Psoas muscle (tissue), 8 donors: ENCODE data around the gene TLE7. TPM values are rescaled to one million over a fixed set of nuclear protein-coding genes. Genes with fewer than 3 reads are reported as not detected.

Experiments used
- ATAC-seq, 4 donors: fragments of 200-7000 bp; cut with Tn5 transposase; one replicate each; pipeline ENCODE4 v1.9.1; 2020; ENCODE audit warnings: moderate library complexity in 3 of 4, mild to moderate bottlenecking in 2 of 4
- DNase-seq, 2 donors: peaks; one replicate each; pipeline ENCODE4 v3.0.0-alpha.2; 2020
- H3K27ac ChIP-seq: fragments of 200-600 bp; one replicate; pipeline ENCODE4 v1.8.0; 2022
- H3K27me3 ChIP-seq, 3 donors: fragments of 200-600 bp in 1 of 3; one replicate each; pipeline versions ENCODE4 v1.6.1 to v1.8.0; 2013 to 2022; ENCODE audit warnings: low read length in 2 of 3, mild to moderate bottlenecking in 2 of 3, moderate library complexity in 1 of 3; ENCODE audit not compliant: insufficient read depth in 3 of 3
- H3K36me3 ChIP-seq, 2 donors: fragments of 200-600 bp in 1 of 2; one replicate each; pipeline versions ENCODE4 v1.6.1 to v1.8.0; 2013 to 2022; ENCODE audit warnings: low read depth in 1 of 2, mild to moderate bottlenecking in 1 of 2, moderate library complexity in 1 of 2; ENCODE audit not compliant: insufficient read depth in 1 of 2
- H3K4me1 ChIP-seq: fragments of 200-600 bp; one replicate; pipeline ENCODE4 v1.8.0; 2022
- H3K4me3 ChIP-seq: fragments of 200-600 bp; one replicate; pipeline ENCODE4 v1.8.0; 2022; ENCODE audit warnings: mild to moderate bottlenecking
- H3K9me3 ChIP-seq: fragments of 200-600 bp; one replicate; pipeline ENCODE4 v1.8.0; 2022
- CTCF ChIP-seq: fragments of 200-600 bp; IDR thresholded peaks from one replicate; pipeline ENCODE4 v1.8.0; 2022; ENCODE audit warnings: antibody characterized with exemption
- WGBS, 3 donors: extraction: QIAGEN DNeasy Blood & Tissue Kit; methylation state at CpG; one replicate each; pipeline versions ENCODE4 v1.1.6 to v1.1.7; 2013; 5-methylcytosine and 5-hydroxymethylcytosine counted together
- intact Hi-C, 2 donors: fragments of 100-400 bp; cut with DNase I; formaldehyde crosslinking; loops; one replicate each; pipeline versions ENCODE4 v1.11.0 to v1.14.2; 2022
- polyA plus RNA-seq, 3 donors: library from polyadenylated mRNA; stranded (reverse); fragments of 200-250 nt; gene quantifications; one replicate each; pipeline ENCODE4 v1.2.3, GENCODE V29; 2013
- total RNA-seq, 4 donors: library from RNA; stranded (reverse); fragmentation: NEBNext Ultra II Directional in 2 of 4; extraction: Animal tissue kit (Norgen Biotek cat#: 25700) in 2 of 4; gene quantifications; one replicate each; pipeline versions ENCODE4 v1.2.1 to v1.2.4, GENCODE V29; 2021 to 2023
- donor health status: healthy with polysubstance abuse.
- donor health status: DM: no; HTN: no; CAD: no; lungs with moderate emphysema.
- donor health status: Bipolar disorder and iron deficiency.
- donor health status: healthy.
- donor health status: DM: yes; HTN: yes; CAD: no.
- donor health status: DM: no; HTN: no; CAD: no.
- donor health status: DM: no; HTN: no; CAD: no.
- donor health status: DM: yes; HTN: yes; CAD: no.

Gene TLE7
- total and polyA plus RNA-seq, 7 donors: not detected

- Histone ChIP-seq H3K27me3 (peaks cover 0 to 32% (median 15%) of the 10 kb centered on the region in 3 donors), H3K9me3 (no peaks in the 10 kb centered on the region), H3K27ac (no peak overlapping the region), H3K4me3 (no peak overlapping the region), H3K36me3 (no peaks in the 10 kb centered on the region), H3K4me1 (no peaks in the 10 kb centered on the region)
- no peak for ATAC-seq
- intact Hi-C loops: no loop called here
- no peak for DNase-seq
- 1 to 2% (median 2%) methylated on average over 41 to 48 of the region's 48 CpGs for WGBS, 3 donors
- TF ChIP-seq CTCF: no peak
Measured at GRCh38 chr16:71426069-71426879, 15.6 kb downstream of the TLE7 start.

- ATAC-seq (no peak), DNase-seq (no peak)
- intact Hi-C loops: no loop called here
- no peaks in the 10 kb centered on the region for H3K4me1 ChIP-seq
- TF ChIP-seq CTCF: no peak
- peaks cover 0 to 32% (median 15%) of the 10 kb centered on the region in 3 donors for H3K27me3 ChIP-seq
- no peaks in the 10 kb centered on the region for H3K36me3 ChIP-seq
- H3K27ac ChIP-seq: no peak overlapping the region
- H3K4me3 ChIP-seq: no peak overlapping the region
- H3K9me3 ChIP-seq: no peaks in the 10 kb centered on the region
- WGBS, 3 donors: 2 to 4% (median 4%) methylated on average over 15 to 18 of the region's 18 CpGs
Measured at GRCh38 chr16:71425746-71426068, 16.1 kb downstream of the TLE7 start.

GRCh38 chr16:71424626-71425025 is 17.2 kb downstream of the TLE7 start:
- DNase-seq (no peak), ATAC-seq (no peak)
- WGBS, 3 donors: 61 to 69% (median 68%) methylated on average over 6 of the region's 6 CpGs
- intact Hi-C loops: no loop called here
- H3K4me3 ChIP-seq: no peak overlapping the region
- no peaks in the 10 kb centered on the region for H3K9me3 ChIP-seq
- H3K27me3 ChIP-seq: peaks cover 0 to 32% (median 15%) of the 10 kb centered on the region in 3 donors
- H3K27ac ChIP-seq: no peak overlapping the region
- no peak for TF ChIP-seq CTCF
- no peaks in the 10 kb centered on the region for H3K36me3 ChIP-seq
- H3K4me1 ChIP-seq: no peaks in the 10 kb centered on the region

- intact Hi-C loops: no loop called here
- Histone ChIP-seq H3K4me1 (no peaks in the 10 kb centered on the region), H3K27me3 (peaks cover 0 to 32% (median 15%) of the 10 kb centered on the region in 3 donors), H3K9me3 (no peaks in the 10 kb centered on the region), H3K4me3 (no peak overlapping the region), H3K36me3 (no peaks in the 10 kb centered on the region), H3K27ac (no peak overlapping the region)
- TF ChIP-seq CTCF: no peak
- WGBS, 3 donors: 79 to 85% (median 84%) methylated on average over 7 of the region's 7 CpGs
- ATAC-seq (no peak), DNase-seq (no peak)
Measured at GRCh38 chr16:71423865-71424264, 18.0 kb downstream of the TLE7 start.

- intact Hi-C loops: no loop called here
Measured at GRCh38 chr16:71423016-71423415, 18.8 kb downstream of the TLE7 start.

More at GRCh38 chr16:71423016-71423415, 18.8 kb downstream of the TLE7 start:
- 68 to 76% (median 73%) methylated on average over 2 of the region's 2 CpGs for WGBS, 3 donors
- ATAC-seq: no peak
- Histone ChIP-seq H3K4me1 (no peaks in the 10 kb centered on the region), H3K4me3 (no peak overlapping the region), H3K27ac (no peak overlapping the region), H3K36me3 (no peaks in the 10 kb centered on the region), H3K9me3 (no peaks in the 10 kb centered on the region), H3K27me3 (peaks cover 0 to 28% (median 15%) of the 10 kb centered on the region in 3 donors)
- TF ChIP-seq CTCF: no peak
- DNase-seq: no peak
